Bronchial smooth muscle cell (primary cell): ENCODE measurements around the gene TMEM171. TPM values are rescaled to one million over a fixed set of nuclear protein-coding genes. Genes with fewer than 3 reads are reported as not detected.

Experiments used
- total RNA-seq: library from RNA; depleted of rRNA; stranded (reverse); fragments of >200 nt; gene quantifications from 2 replicates; pipeline ENCODE4 v1.2.1, GENCODE V29; 2014

TMEM171 gene, protein sequence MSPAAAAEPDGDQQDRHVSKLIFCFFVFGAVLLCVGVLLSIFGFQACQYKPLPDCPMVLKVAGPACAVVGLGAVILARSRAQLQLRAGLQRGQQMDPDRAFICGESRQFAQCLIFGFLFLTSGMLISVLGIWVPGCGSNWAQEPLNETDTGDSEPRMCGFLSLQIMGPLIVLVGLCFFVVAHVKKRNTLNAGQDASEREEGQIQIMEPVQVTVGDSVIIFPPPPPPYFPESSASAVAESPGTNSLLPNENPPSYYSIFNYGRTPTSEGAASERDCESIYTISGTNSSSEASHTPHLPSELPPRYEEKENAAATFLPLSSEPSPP
- 0.26 and 0.63 TPM in 2 replicates for total RNA-seq

DNA sequence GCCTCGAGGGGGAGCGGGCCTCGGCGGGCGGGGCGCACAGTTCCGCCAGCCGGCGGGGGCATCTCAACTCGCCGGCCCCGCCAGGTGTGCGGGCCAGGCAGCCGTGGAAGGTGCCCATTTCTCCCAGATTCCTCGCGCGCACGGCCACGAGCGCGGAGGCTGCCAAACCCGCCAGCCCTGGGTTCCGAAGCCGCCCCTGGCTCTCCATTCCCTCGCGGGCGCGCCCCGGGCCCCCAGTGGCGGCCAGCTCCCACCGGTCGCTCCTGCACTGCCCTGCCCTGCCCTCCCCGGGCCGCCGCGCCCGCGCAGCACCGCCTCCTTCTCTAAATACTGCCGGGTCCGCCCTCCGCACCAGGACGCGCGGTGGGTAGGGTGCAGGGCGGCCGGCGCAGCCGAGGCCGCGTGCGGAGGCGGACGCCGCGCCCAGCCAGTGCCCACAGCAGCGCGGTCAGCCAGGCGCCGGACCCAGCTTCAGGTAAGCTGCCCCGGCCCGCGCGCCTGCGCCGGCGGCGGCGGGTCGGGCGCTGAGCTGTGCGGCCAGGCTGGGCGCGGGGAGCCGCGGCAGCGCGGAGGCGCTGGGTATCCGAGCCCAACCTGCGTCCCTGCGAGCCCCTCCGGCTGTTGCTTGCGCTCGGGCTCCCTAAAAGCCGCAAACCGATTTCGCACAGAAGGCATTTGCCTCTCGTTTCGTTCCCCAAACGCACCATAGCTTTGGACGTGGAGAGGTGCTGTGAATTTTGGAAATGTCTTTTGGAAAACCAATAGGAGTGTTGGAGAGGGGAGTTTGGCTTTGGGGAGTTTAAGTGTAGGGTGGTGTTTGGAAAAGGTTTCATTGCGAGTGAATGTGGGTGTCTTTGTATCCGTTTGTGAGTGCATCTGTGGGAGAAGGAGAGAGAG is at the start of gene TMEM171:
TMEM171 (plus strand) TSS at position 354 of the 897 bp plus-strand sequence. CDS start 2,799 bp downstream, outside the sequence.

GRCh38 chr5:73172951-73173350 is 52.6 kb downstream of the TMEM171 start, which contains the start of gene TMEM174:
TMEM174 (plus strand) TSS chr5:73173193; CDS start chr5:73173244, 51 bp downstream.

Other genes with a start within 250 kb of the TMEM171 start
- gene FCHO2, start 164.5 kb upstream of the TMEM171 start, total RNA-seq, result 11.3 and 13.9 TPM in 2 replicates
- gene TMEM174, start 52.6 kb downstream of the TMEM171 start, total RNA-seq, result not detected in 2 replicates